Body of pancreas (tissue), 4 donors: ENCODE data around the gene KRT86.

Experiments
- CTCF ChIP-seq, 7 experiments: fragments of 450-650 bp in 4 of 7; fragments of 200-600 bp in 3 of 7; sonication (generic) in 3 of 7; IDR thresholded peaks; one replicate each; pipeline ENCODE4 v1.5.1; 2016 to 2019; ENCODE audit warnings: antibody characterized with exemption in 7 of 7
- POLR2A ChIP-seq, 3 donors: fragments of 450-650 bp; IDR thresholded peaks; one replicate each; pipeline ENCODE4 v1.6.1; 2016; ENCODE audit warnings: antibody characterized with exemption in 3 of 3, mild to moderate bottlenecking in 2 of 3

- no peak for TF ChIP-seq POLR2A (IDR thresholded peaks at IDR 0.05)
- no peak for TF ChIP-seq CTCF (IDR thresholded peaks at IDR 0.05)
Observed at GRCh38 chr12:52262286-52262685, 12.2 kb upstream of the KRT86 start.
